HUES48 (cell line): ENCODE data around the gene ADCY9.
A peak's percentile ranks its signal among the peaks of the same experiment; 100 is the strongest.

Source experiments
- H3K27ac ChIP-seq: one replicate; pipeline ENCODE4 v1.7.0; 2013; ENCODE audit warnings: low read depth, low read length, inconsistent platforms
- H3K27me3 ChIP-seq: 2 replicates; pipeline ENCODE4 v1.6.1; 2013; ENCODE audit warnings: mild to moderate bottlenecking, low read length; ENCODE audit not compliant: control insufficient read depth, insufficient read depth
- H3K36me3 ChIP-seq: 2 replicates; pipeline ENCODE4 v1.6.1; 2013; ENCODE audit warnings: low read length; ENCODE audit not compliant: control insufficient read depth, insufficient read depth
- H3K4me1 ChIP-seq: 2 replicates; pipeline ENCODE4 v1.6.1; 2013; ENCODE audit warnings: mild to moderate bottlenecking, low read length; ENCODE audit not compliant: control insufficient read depth, insufficient read depth
- H3K4me3 ChIP-seq: 2 replicates; pipeline ENCODE4 v1.5.1; 2013; ENCODE audit warnings: mild to moderate bottlenecking, low read depth, low read length
- H3K9ac ChIP-seq: 2 replicates; pipeline ENCODE4 v1.6.1; 2013; ENCODE audit warnings: mild to moderate bottlenecking, low read depth, low read length, moderate library complexity
- H3K9me3 ChIP-seq: 2 replicates; pipeline ENCODE4 v1.6.1; 2013; ENCODE audit warnings: low read length; ENCODE audit not compliant: control insufficient read depth, insufficient read depth

ADCY9 gene

GRCh38 chr16:4120176-4120575 is 3.9 kb upstream of the ADCY9 start:
- Histone ChIP-seq H3K36me3 (no peaks in the 10 kb centered on the region), H3K9me3 (no peaks in the 10 kb centered on the region), H3K9ac (no peak overlapping the region), H3K27ac (no peak overlapping the region), H3K4me1 (no peaks in the 10 kb centered on the region), H3K4me3 (no peak overlapping the region), H3K27me3 (peaks cover 13% of the 10 kb centered on the region)

- Histone ChIP-seq H3K9ac (no peak overlapping the region), H3K27me3 (peaks cover 27% of the 10 kb centered on the region), H3K27ac (no peak overlapping the region), H3K36me3 (0 out of 2 replicates have a peak, but pooled peaks cover 3% of the 10 kb centered on the region), H3K4me3 (peak overlapping the region; percentile 73; the same call in 1 of the 2 replicates), H3K4me1 (peaks cover 10% of the 10 kb centered on the region), H3K9me3 (no peaks in the 10 kb centered on the region)
These were observed 972 bp upstream of the ADCY9 start for GRCh38 chr16:4117250-4117578.

GRCh38 chr16:4115949-4116318 is 308 bp downstream of the ADCY9 start:
- Histone ChIP-seq H3K27ac (no peak overlapping the region), H3K27me3 (peaks cover 27% of the 10 kb centered on the region), H3K9me3 (no peaks in the 10 kb centered on the region), H3K4me1 (peaks cover 10% of the 10 kb centered on the region), H3K9ac (no peak overlapping the region), H3K4me3 (peak overlapping the region; percentile 76; the same call in 1 of the 2 replicates), H3K36me3 (0 out of 2 replicates have a peak, but pooled peaks cover 3% of the 10 kb centered on the region)

GRCh38 chr16:4115209-4115948 is 863 bp downstream of the ADCY9 start:
- Histone ChIP-seq H3K36me3 (0 out of 2 replicates have a peak, but pooled peaks cover 3% of the 10 kb centered on the region), H3K9ac (no peak overlapping the region; the same call in 1 of the 2 replicates), H3K4me1 (peaks cover 10% of the 10 kb centered on the region), H3K4me3 (peak overlapping the region; percentile 76), H3K27me3 (peaks cover 27% of the 10 kb centered on the region), H3K27ac (no peak overlapping the region), H3K9me3 (no peaks in the 10 kb centered on the region)

GRCh38 chr16:4114257-4115208 is 1.7 kb downstream of the ADCY9 start:
- Histone ChIP-seq H3K4me3 (peak overlapping the region; percentile 76), H3K9me3 (no peaks in the 10 kb centered on the region), H3K9ac (no peak overlapping the region), H3K4me1 (peaks cover 11% of the 10 kb centered on the region), H3K27ac (no peak overlapping the region), H3K27me3 (peaks cover 27% of the 10 kb centered on the region), H3K36me3 (0 out of 2 replicates have a peak, but pooled peaks cover 3% of the 10 kb centered on the region)

- Histone ChIP-seq H3K36me3 (0 out of 2 replicates have a peak, but pooled peaks cover 3% of the 10 kb centered on the region), H3K27ac (no peak overlapping the region), H3K4me3 (no peak overlapping the region), H3K9me3 (no peaks in the 10 kb centered on the region), H3K27me3 (peaks cover 27% of the 10 kb centered on the region), H3K4me1 (peaks cover 13% of the 10 kb centered on the region), H3K9ac (no peak overlapping the region)
These were observed 2.6 kb downstream of the ADCY9 start for GRCh38 chr16:4113358-4114256.

GRCh38 chr16:4111748-4112696 is 4.2 kb downstream of the ADCY9 start:
- no peak overlapping the region for H3K4me3 ChIP-seq
- no peak overlapping the region for H3K9ac ChIP-seq
- H3K4me1 ChIP-seq = peaks cover 13% of the 10 kb centered on the region
- no peak overlapping the region for H3K27ac ChIP-seq
- 0 out of 2 replicates have a peak, but pooled peaks cover 3% of the 10 kb centered on the region for H3K36me3 ChIP-seq
- no peaks in the 10 kb centered on the region for H3K9me3 ChIP-seq
- peaks cover 18% of the 10 kb centered on the region for H3K27me3 ChIP-seq

GRCh38 chr16:4110680-4111079 is 5.6 kb downstream of the ADCY9 start:
- Histone ChIP-seq H3K27ac (no peak overlapping the region), H3K4me3 (no peak overlapping the region), H3K9ac (no peak overlapping the region), H3K4me1 (peaks cover 13% of the 10 kb centered on the region), H3K27me3 (peaks cover 18% of the 10 kb centered on the region), H3K36me3 (0 out of 2 replicates have a peak, but pooled peaks cover 3% of the 10 kb centered on the region), H3K9me3 (no peaks in the 10 kb centered on the region)

- Histone ChIP-seq H3K4me1 (peaks cover 13% of the 10 kb centered on the region), H3K9ac (no peak overlapping the region), H3K27ac (no peak overlapping the region), H3K36me3 (0 out of 2 replicates have a peak, but pooled peaks cover 3% of the 10 kb centered on the region), H3K27me3 (peaks cover 13% of the 10 kb centered on the region), H3K9me3 (no peaks in the 10 kb centered on the region), H3K4me3 (no peak overlapping the region)
These were observed 6.2 kb downstream of the ADCY9 start for GRCh38 chr16:4110065-4110464.
